Stimulated activated CD4-positive, alpha-beta T cell treated with anti-CD3 and anti-CD28 coated beads, Interleukin-4, amount 100 ng/mL, for 24 hours (primary cell): ENCODE results near the gene PPA1.
"Not testable (repeated sequence)": the region's sequence is repeated elsewhere in the genome, so short reads cannot be mapped to it uniquely, and the experiment has no call there.

Experiments
- DNase-seq: peaks from one replicate; pipeline ENCODE4 v3.0.0-alpha.2; 2020

The PPA1 gene

GRCh38 chr10:70233109-70233938, at the start of gene PPA1:
Gene PPA1 (minus strand): TSS chr10:70233429. CDS start chr10:70233327, 102 bp downstream.
- peak; percentile 99 for DNase-seq

GRCh38 chr10:70281609-70282008, 48.4 kb upstream of the PPA1 start:
- no peak for DNase-seq

GRCh38 chr10:70280099-70280498, 46.9 kb upstream of the PPA1 start:
- DNase-seq, result no peak

GRCh38 chr10:70277396-70278030, 44.3 kb upstream of the PPA1 start:
- DNase-seq, result no peak

- no peak for DNase-seq
Measured at GRCh38 chr10:70274643-70275042, 41.4 kb upstream of the PPA1 start.

GRCh38 chr10:70272925-70273316, 39.7 kb upstream of the PPA1 start:
- DNase-seq, result peak; percentile 8

- no peak for DNase-seq
Measured at GRCh38 chr10:70271996-70272924, 39.0 kb upstream of the PPA1 start.

- DNase-seq, result no peak
Measured at GRCh38 chr10:70270952-70271351, 37.7 kb upstream of the PPA1 start.

GRCh38 chr10:70269741-70270140, 36.5 kb upstream of the PPA1 start:
- no peak for DNase-seq

GRCh38 chr10:70268376-70268775, 35.1 kb upstream of the PPA1 start:
- DNase-seq, result no peak

- no peak for DNase-seq
Measured at GRCh38 chr10:70267161-70267933, 34.1 kb upstream of the PPA1 start.

GRCh38 chr10:70266701-70267100, 33.5 kb upstream of the PPA1 start:
- DNase-seq, result no peak

GRCh38 chr10:70266056-70266455, 32.8 kb upstream of the PPA1 start:
- no peak for DNase-seq

GRCh38 chr10:70265032-70265689, 31.9 kb upstream of the PPA1 start:
- DNase-seq, result no peak

GRCh38 chr10:70260734-70261133, 27.5 kb upstream of the PPA1 start:
- no peak for DNase-seq

GRCh38 chr10:70260259-70260658, 27.0 kb upstream of the PPA1 start:
- no peak for DNase-seq

- no peak for DNase-seq
Measured at GRCh38 chr10:70258216-70258615, 25.0 kb upstream of the PPA1 start.

- not testable (repeated sequence) for DNase-seq
Measured at GRCh38 chr10:70257816-70258215, 24.6 kb upstream of the PPA1 start.

GRCh38 chr10:70256463-70256862, 23.2 kb upstream of the PPA1 start:
- no peak for DNase-seq

GRCh38 chr10:70255329-70256299, 22.4 kb upstream of the PPA1 start:
- DNase-seq, result no peak
